HepG2 (cell line): ENCODE measurements around the gene SEH1L. TPM values are rescaled to one million over a fixed set of nuclear protein-coding genes. Genes with fewer than 3 reads are reported as not detected.

Experiments
- EP300 ChIP-seq, 3 experiments: sonication (generic) in 1 of 3; formaldehyde crosslinking in 1 of 3; IDR thresholded peaks; 2 replicates each; pipeline versions ENCODE4 v1.5.1 to v1.6.1; 2011 to 2020; ENCODE audit warnings: low read depth in 2 of 3, low read length in 2 of 3, borderline replicate concordance in 1 of 3, improper control_type of control experiment in 1 of 3, mild to moderate bottlenecking in 1 of 3, missing genetic modification reagents in 1 of 3, moderate library complexity in 1 of 3
- FOXA3 ChIP-seq: IDR thresholded peaks from 2 replicates; pipeline ENCODE4 v1.6.1; 2016; ENCODE audit warnings: missing genetic modification reagents, missing compliant biosample characterization
- HNRNPLL ChIP-seq: fragments of 200-400 bp; formaldehyde crosslinking; IDR thresholded peaks from 2 replicates; pipeline ENCODE4 v1.6.1; 2017; ENCODE audit warnings: mild to moderate bottlenecking, low read depth, low read length; ENCODE audit not compliant: poor library complexity, severe bottlenecking
- KDM5A ChIP-seq: fragments of 200-600 bp; sonication (generic); IDR thresholded peaks from 2 replicates; pipeline ENCODE4 v1.7.0; 2018; ENCODE audit warnings: antibody characterized with exemption, mild to moderate bottlenecking, low read length, borderline replicate concordance
- MAF1 ChIP-seq: sonication (generic); formaldehyde crosslinking; IDR thresholded peaks from 2 replicates; pipeline ENCODE4 v1.5.0; 2020; ENCODE audit warnings: missing genetic modification reagents, borderline replicate concordance
- ZFP82 ChIP-seq: sonication (generic); formaldehyde crosslinking; IDR thresholded peaks from 2 replicates; pipeline ENCODE4 v1.5.1; 2020; ENCODE audit warnings: mild to moderate bottlenecking, missing genetic modification reagents, borderline replicate concordance
- ZFY ChIP-seq: sonication (generic); formaldehyde crosslinking; IDR thresholded peaks from 2 replicates; pipeline ENCODE4 v1.4.0; 2020; ENCODE audit warnings: missing genetic modification reagents
- ZNF790 ChIP-seq: sonication (generic); formaldehyde crosslinking; IDR thresholded peaks from 2 replicates; pipeline ENCODE4 v1.8.0; 2022; ENCODE audit warnings: missing genetic modification reagents, mild to moderate bottlenecking, borderline replicate concordance
- ZZZ3 ChIP-seq: sonication (generic); formaldehyde crosslinking; IDR thresholded peaks from 2 replicates; pipeline ENCODE4 v1.4.0; 2020; ENCODE audit warnings: missing genetic modification reagents, mild to moderate bottlenecking, borderline replicate concordance
- polyA plus RNA-seq, 8 experiments: library from polyadenylated mRNA; depleted of rRNA in 3 of 8; stranded (reverse) in 7 of 8; unstranded in 1 of 8; fragments of >200 nt; fragmentation: Illumina TruSeq in 4 of 8; extraction: Trizol in 4 of 8; gene quantifications; 2 replicates each; pipeline versions ENCODE4 v1.2.1 to v1.2.3, GENCODE V29; 2011 to 2016; ENCODE audit warnings: low read depth in 4 of 8, missing spikeins in 1 of 8, mixed read lengths in 1 of 8; ENCODE audit not compliant: insufficient read depth in 1 of 8
- total RNA-seq, 5 experiments: library from RNA; depleted of rRNA; stranded (reverse); fragments of >200 nt; fragmentation: Illumina TruSeq; extraction: Trizol; gene quantifications; 2 replicates each; pipeline ENCODE4 v1.2.3, GENCODE V29; 2016; ENCODE audit warnings: low read depth in 1 of 5
- TF ChIP-seq, protein P1 (sequence below): IDR thresholded peaks from 2 replicates; pipeline ENCODE4 v1.4.0; 2020; ENCODE audit warnings: mild to moderate bottlenecking, missing genetic modification reagents
- TF ChIP-seq, protein P2 (sequence below): sonication (generic); formaldehyde crosslinking; IDR thresholded peaks from 2 replicates; pipeline ENCODE4 v1.4.0; 2020; ENCODE audit warnings: missing genetic modification reagents; ENCODE audit errors: not compliant biosample characterization
- TF ChIP-seq, protein P3 (sequence below), 2 experiments: fragments of 450-650 bp in 1 of 2; sonication (generic) in 1 of 2; formaldehyde crosslinking in 1 of 2; IDR thresholded peaks; 2 replicates each; pipeline versions ENCODE4 v1.6.1 to v1.8.0; 2016 to 2022; ENCODE audit warnings: antibody characterized with exemption in 1 of 2, mild to moderate bottlenecking in 1 of 2, missing genetic modification reagents in 1 of 2
- TF ChIP-seq, protein P4 (sequence below): sonication (generic); formaldehyde crosslinking; IDR thresholded peaks from 2 replicates; pipeline ENCODE4 v1.5.0; 2020; ENCODE audit warnings: missing genetic modification reagents, mild to moderate bottlenecking, borderline replicate concordance

Gene SEH1L
- total and polyA plus RNA-seq, 2 of the 13 experiments (the other 11 are each of a cell fraction or from before 2014, with no cell fraction given): 59.6 to 63.5 TPM

DNA sequence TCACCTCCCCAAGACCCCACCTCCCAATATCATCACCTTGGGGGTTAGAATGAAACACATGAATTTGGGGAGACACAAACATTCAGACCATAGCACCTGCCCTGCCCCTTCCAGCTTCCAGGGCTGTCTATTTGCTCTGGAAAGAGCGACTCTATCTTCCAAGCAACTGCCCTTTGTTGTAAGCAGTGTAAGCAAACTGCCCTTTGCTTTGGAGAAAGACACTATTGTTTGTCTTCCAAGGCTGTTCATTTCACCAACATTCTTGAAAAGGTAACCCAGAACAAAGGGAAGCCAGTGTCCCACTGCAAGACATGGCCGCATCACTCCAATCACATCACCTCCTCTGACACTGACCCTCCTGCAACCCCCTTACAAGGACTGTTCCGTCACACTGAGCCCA, 16.9 kb upstream of the SEH1L start (continued):
- TF ChIP-seq, protein P1, sequence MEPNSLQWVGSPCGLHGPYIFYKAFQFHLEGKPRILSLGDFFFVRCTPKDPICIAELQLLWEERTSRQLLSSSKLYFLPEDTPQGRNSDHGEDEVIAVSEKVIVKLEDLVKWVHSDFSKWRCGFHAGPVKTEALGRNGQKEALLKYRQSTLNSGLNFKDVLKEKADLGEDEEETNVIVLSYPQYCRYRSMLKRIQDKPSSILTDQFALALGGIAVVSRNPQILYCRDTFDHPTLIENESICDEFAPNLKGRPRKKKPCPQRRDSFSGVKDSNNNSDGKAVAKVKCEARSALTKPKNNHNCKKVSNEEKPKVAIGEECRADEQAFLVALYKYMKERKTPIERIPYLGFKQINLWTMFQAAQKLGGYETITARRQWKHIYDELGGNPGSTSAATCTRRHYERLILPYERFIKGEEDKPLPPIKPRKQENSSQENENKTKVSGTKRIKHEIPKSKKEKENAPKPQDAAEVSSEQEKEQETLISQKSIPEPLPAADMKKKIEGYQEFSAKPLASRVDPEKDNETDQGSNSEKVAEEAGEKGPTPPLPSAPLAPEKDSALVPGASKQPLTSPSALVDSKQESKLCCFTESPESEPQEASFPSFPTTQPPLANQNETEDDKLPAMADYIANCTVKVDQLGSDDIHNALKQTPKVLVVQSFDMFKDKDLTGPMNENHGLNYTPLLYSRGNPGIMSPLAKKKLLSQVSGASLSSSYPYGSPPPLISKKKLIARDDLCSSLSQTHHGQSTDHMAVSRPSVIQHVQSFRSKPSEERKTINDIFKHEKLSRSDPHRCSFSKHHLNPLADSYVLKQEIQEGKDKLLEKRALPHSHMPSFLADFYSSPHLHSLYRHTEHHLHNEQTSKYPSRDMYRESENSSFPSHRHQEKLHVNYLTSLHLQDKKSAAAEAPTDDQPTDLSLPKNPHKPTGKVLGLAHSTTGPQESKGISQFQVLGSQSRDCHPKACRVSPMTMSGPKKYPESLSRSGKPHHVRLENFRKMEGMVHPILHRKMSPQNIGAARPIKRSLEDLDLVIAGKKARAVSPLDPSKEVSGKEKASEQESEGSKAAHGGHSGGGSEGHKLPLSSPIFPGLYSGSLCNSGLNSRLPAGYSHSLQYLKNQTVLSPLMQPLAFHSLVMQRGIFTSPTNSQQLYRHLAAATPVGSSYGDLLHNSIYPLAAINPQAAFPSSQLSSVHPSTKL (CRISPR knock-in tag): peak; percentile 76; the same call in 1 of the 2 replicates
- TF ChIP-seq FOXA3 (peak; percentile 22; the same call in 1 of the 2 replicates), HNRNPLL (no peak), ZZZ3 (CRISPR knock-in tag) (no peak), ZFP82 (no peak), EP300 (IDR thresholded peaks at IDR 0.05; ENCODE audit: low read depth in 2 of 2, low read length in 2 of 2) (0 out of 4 replicates have a peak, but pooled peaks of 1 of the 2 experiments have one; percentile 14), EP300 (CRISPR knock-in tag; IDR thresholded peaks at IDR 0.05; ENCODE audit: borderline replicate concordance) (no peak), ZNF790 (CRISPR knock-in tag) (no peak), ZFY (CRISPR knock-in tag) (no peak), MAF1 (CRISPR knock-in tag) (no peak), KDM5A (no peak)
- TF ChIP-seq, protein P2, sequence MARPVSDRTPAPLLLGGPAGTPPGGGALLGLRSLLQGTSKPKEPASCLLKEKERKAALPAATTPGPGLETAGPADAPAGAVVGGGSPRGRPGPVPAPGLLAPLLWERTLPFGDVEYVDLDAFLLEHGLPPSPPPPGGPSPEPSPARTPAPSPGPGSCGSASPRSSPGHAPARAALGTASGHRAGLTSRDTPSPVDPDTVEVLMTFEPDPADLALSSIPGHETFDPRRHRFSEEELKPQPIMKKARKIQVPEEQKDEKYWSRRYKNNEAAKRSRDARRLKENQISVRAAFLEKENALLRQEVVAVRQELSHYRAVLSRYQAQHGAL (CRISPR knock-in tag): no peak
- TF ChIP-seq, protein P3, sequence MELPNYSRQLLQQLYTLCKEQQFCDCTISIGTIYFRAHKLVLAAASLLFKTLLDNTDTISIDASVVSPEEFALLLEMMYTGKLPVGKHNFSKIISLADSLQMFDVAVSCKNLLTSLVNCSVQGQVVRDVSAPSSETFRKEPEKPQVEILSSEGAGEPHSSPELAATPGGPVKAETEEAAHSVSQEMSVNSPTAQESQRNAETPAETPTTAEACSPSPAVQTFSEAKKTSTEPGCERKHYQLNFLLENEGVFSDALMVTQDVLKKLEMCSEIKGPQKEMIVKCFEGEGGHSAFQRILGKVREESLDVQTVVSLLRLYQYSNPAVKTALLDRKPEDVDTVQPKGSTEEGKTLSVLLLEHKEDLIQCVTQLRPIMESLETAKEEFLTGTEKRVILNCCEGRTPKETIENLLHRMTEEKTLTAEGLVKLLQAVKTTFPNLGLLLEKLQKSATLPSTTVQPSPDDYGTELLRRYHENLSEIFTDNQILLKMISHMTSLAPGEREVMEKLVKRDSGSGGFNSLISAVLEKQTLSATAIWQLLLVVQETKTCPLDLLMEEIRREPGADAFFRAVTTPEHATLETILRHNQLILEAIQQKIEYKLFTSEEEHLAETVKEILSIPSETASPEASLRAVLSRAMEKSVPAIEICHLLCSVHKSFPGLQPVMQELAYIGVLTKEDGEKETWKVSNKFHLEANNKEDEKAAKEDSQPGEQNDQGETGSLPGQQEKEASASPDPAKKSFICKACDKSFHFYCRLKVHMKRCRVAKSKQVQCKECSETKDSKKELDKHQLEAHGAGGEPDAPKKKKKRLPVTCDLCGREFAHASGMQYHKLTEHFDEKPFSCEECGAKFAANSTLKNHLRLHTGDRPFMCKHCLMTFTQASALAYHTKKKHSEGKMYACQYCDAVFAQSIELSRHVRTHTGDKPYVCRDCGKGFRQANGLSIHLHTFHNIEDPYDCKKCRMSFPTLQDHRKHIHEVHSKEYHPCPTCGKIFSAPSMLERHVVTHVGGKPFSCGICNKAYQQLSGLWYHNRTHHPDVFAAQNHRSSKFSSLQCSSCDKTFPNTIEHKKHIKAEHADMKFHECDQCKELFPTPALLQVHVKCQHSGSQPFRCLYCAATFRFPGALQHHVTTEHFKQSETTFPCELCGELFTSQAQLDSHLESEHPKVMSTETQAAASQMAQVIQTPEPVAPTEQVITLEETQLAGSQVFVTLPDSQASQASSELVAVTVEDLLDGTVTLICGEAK (IDR thresholded peaks at IDR 0.05): no peak
- TF ChIP-seq, protein P3 (CRISPR knock-in tag; IDR thresholded peaks at IDR 0.05): no peak
- TF ChIP-seq, protein P4, sequence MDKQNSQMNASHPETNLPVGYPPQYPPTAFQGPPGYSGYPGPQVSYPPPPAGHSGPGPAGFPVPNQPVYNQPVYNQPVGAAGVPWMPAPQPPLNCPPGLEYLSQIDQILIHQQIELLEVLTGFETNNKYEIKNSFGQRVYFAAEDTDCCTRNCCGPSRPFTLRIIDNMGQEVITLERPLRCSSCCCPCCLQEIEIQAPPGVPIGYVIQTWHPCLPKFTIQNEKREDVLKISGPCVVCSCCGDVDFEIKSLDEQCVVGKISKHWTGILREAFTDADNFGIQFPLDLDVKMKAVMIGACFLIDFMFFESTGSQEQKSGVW (CRISPR knock-in tag): no peak
